IPS-NIHi11 (cell line): ENCODE data around the gene ATP2B2.

ENCODE experiments used
- DNase-seq: peaks from one replicate; pipeline ENCODE4 v3.0.0; 2012; ENCODE audit warnings: mixed read lengths, low spot score

Gene ATP2B2

GRCh38 chr3:10529809-10530208 lies 24.4 kb upstream of the ATP2B2 start:
- DNase-seq, result no peak

DNA sequence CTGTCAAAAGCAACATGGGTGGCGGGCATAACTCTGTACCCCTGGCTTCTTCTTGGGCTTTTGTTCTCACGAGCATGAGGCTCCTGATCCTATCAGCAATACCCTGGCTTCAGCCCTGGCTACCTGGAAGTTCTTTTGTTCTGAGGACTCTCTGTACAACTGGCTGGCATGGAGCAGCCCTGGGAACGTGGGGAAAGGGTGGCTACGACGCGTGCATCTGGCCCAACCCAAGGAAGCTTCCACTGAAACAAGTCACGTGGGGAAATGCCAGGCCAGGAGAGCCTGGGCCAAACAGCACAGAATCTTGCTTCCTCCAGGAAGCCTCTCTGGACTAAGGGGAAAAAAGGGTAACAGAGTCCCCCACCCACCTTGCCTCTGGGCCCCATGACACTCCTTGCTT lies 22.7 kb upstream of the ATP2B2 start:
- no peak for DNase-seq

- DNase-seq, result no peak
These were observed 22.1 kb upstream of the ATP2B2 start for GRCh38 chr3:10527295-10528001.

DNA sequence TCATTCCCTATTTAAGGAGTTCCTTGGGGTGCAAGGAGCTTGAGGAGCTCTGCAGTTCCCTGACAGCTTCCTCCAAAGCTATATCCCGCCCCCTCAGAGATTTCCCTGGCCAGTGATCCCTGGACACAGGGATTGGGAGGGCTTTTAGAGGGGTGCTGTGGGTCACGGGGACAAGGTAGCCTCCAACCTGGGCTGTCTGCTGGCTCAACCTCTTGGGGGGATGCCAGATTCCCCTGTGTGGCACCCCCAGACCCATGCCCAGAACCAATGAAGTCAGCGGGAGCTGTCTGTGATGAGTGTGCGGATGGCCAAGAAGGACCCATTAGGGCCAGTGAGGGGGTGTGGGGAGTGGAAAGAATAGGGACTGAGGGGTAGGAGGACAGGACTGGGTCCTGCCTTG lies 21.0 kb upstream of the ATP2B2 start:
- no peak for DNase-seq

GRCh38 chr3:10524799-10525301 lies 19.5 kb upstream of the ATP2B2 start:
- no peak for DNase-seq

GRCh38 chr3:10524270-10524669 lies 18.9 kb upstream of the ATP2B2 start:
- no peak for DNase-seq

- no peak for DNase-seq
These were observed 18.2 kb upstream of the ATP2B2 start for GRCh38 chr3:10523561-10523960.

DNA sequence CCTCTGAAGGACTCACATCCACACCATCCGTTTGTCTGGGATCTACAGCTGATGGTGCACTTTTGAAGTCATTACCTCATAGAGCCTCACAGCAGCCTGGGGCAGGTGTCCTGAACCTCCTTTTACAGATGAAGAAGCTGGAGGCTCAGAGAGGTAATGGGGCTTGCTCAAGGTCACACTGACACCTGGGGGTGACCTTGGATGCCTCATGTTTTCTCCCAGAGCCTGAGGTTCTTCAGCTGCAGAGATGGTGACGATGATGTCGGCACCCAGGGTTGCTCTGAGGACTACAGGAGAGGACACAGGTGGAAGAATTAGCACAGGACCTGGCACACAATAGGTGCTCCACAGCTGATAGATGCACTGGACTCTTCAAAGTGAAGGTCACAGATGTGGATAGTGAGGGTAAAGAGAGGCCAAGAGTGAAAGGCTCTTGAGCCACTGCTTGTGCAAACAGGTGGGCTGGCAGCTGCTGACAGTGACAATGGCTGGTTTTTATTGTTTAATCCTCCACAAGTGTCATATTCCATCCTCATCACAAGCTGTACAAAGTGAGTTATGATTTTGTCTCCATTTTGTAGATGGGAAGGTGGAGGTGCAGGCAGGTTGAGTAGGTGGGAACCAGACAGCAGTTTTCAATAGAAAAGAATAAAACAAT lies 17.4 kb upstream of the ATP2B2 start:
- no peak for DNase-seq

DNA sequence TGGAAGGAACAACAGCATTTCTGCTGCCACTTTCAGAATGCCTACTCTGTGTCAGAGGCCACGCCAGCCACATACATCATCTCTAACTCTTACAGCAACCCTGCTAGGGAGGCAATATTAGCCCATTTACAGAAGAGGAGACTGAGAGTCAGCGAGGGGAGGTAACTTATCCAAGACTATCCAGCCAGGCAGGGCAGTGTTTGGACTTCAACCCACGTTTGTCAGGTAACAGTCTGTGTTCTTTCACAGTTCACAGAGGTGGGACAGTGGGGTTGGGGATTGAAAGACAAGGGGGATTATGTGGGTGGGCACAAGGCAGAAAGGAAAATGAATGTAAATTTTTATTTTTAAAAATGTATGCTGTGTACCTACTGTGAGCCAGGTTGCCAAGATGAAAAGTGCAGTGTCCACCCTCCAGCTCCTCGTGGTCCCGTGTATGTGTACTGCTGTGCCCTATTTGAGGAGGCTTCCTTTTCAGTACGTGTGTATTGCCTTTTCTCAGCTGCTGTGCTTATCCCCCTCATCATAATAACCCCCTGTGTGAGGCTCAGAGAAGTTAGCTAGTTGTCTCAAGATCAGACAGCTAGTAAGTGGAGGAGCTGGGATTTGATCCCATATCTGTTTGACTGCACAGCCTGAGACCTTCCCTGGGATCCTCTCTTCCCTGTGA lies 16.5 kb upstream of the ATP2B2 start:
- no peak for DNase-seq

GRCh38 chr3:10520072-10520471 lies 14.7 kb upstream of the ATP2B2 start:
- DNase-seq, result no peak

DNA sequence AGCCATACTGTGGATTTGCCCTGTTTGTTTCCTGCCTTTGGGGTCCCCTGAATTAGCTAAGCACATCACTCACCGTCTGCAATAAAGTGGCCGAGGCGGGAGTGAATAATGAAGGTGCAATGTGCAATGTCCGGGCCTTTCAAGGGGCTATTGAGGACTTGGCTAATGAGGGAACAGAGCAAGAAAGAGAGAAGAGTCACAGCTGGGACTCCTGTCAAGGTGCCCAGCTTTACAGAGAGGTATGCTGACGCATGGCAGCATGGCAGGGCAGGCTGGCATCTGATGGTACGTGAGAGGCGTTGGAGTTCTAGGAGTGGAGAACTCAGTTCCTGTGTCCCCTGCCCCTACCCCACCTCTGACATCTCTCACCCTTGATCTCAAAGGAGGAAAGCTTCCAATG lies 13.8 kb upstream of the ATP2B2 start:
- DNase-seq, result no peak

DNA sequence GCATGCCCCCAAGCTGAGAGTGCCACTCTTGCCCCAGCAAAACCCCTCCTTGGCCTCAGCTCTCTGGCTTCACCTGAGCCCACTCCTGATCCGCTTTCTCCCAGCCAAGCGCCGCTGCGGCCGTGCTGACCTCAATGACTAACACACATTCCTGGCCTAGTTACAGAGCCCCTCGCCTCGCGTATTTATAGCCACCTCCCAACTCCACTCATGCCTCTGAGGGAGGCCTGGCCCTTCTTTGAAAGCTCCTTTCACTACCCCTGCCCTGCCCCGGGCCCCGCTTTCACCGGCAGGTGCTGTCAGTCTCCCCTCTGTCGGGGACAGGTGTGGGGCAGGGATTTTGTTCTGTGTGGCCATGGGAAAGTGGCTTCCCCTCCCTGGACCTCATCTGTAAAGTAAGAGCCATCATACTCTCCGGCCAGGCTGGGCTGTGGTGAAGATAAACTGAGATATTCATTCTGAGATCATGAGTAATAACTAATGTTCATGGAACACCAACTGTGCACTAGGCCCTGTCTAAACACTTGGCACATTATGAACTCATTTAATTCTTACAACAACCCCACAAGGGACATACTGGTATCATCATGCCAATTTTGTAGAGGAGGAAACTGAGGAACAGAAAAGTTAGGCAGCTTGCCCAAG lies 13.2 kb upstream of the ATP2B2 start:
- DNase-seq, result no peak

GRCh38 chr3:10517627-10518026 lies 12.2 kb upstream of the ATP2B2 start:
- no peak for DNase-seq

- DNase-seq, result no peak
These were observed 11.4 kb upstream of the ATP2B2 start for GRCh38 chr3:10516544-10517452.

DNA sequence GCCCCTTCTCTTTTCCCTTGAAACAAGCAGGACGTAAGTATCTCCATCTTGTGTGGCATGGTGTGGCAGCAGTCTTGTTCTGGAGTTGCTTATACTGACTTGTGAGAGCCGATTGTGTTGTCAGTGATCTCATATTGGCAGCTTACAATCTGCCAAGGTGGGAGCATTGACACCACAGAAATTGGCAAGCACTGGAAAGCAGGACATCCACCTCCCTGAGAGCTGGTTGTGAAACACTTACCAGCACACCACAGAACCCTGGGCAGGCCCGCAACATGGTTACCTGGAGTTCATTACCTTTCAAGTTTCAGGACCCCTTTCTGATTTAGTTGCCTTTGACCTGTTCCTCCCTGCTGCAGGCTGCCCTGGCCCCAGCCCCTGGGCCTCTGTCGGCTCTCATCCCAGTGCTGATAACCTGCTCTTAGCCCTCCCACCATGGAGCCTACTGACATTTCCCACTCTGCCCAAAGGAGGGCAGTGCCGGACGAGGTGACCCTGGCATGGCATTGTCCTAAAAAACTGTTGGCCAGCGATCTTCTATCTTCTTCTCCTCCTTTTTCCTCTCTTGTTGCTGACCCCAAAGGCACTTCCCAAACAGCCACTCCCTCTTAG lies 10.6 kb upstream of the ATP2B2 start:
- peak; percentile 63 for DNase-seq

GRCh38 chr3:10515396-10515795 lies 10.0 kb upstream of the ATP2B2 start:
- DNase-seq, result no peak

GRCh38 chr3:10514407-10515069 lies 9.2 kb upstream of the ATP2B2 start:
- no peak for DNase-seq

- DNase-seq, result no peak
These were observed 7.9 kb upstream of the ATP2B2 start for GRCh38 chr3:10513306-10513705.

- DNase-seq, result no peak
These were observed 7.3 kb upstream of the ATP2B2 start for GRCh38 chr3:10512687-10513086.

- DNase-seq, result no peak
These were observed 6.6 kb upstream of the ATP2B2 start for GRCh38 chr3:10511809-10512494.
